Type B pancreatic cell (in vitro differentiated cells): ENCODE results near the gene CYP26C1. TPM values are rescaled to one million over a fixed set of nuclear protein-coding genes. Genes with fewer than 3 reads are reported as not detected.

Source experiments
- DNase-seq: peaks from one replicate; pipeline ENCODE4 v3.0.0; 2021; ENCODE audit warnings: mixed read lengths; ENCODE audit not compliant: unreplicated experiment; ENCODE audit errors: extremely low spot score
- H3K27ac Mint-ChIP-seq: 2 replicates; pipeline ENCODE4 v1.8.0; 2021; ENCODE audit warnings: mild to moderate bottlenecking, mixed read lengths
- H3K27me3 Mint-ChIP-seq: 2 replicates; pipeline ENCODE4 v1.8.0; 2021; ENCODE audit warnings: mixed read lengths
- H3K36me3 Mint-ChIP-seq: 2 replicates; pipeline ENCODE4 v1.8.0; 2021; ENCODE audit warnings: mixed read lengths
- H3K4me1 Mint-ChIP-seq: one replicate; pipeline ENCODE4 v1.8.0; 2021; ENCODE audit warnings: mixed read lengths; ENCODE audit not compliant: unreplicated experiment
- H3K4me3 Mint-ChIP-seq: 2 replicates; pipeline ENCODE4 v1.8.0; 2021; ENCODE audit warnings: mild to moderate bottlenecking, mixed read lengths
- H3K9me3 Mint-ChIP-seq: 2 replicates; pipeline ENCODE4 v1.8.0; 2021; ENCODE audit warnings: mixed read lengths
- total RNA-seq: library from RNA; stranded (reverse); gene quantifications from 2 replicates; pipeline ENCODE4 v1.2.1, GENCODE V29; 2021; ENCODE audit warnings: low replicate concordance
- TF ChIP-seq, protein P1 (sequence below): fragments of 200-600 bp; sonication (generic); conservative IDR thresholded peaks from 2 replicates; pipeline ENCODE4 v1.5.0; 2021; ENCODE audit warnings: antibody characterized with exemption, mild to moderate bottlenecking

Gene CYP26C1
- total RNA-seq, 1 donor from 2014 or later: not detected

DNA sequence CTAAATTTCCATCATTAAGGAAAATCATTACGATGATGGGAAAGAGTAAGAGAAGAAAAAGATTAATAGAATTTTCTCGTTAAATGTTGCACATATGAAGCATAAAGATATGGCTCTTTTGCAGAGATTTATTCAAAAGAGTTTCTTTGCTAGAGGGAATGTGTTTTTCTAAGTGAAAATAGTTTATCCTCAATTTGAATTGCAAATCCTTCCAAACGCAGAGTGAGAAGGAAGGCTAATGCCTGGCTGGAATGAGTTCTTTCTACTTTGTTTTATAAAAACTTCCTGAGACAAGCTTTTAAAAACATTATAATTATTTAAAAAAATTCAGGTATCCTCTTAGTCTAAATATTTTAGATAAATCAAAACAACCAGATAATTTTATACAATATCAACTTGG, 27.2 kb downstream of the CYP26C1 start:
- no peaks in the 10 kb centered on the region for H3K9me3 Mint-ChIP-seq
- H3K27ac Mint-ChIP-seq: no peak overlapping the region
- no peaks in the 10 kb centered on the region for H3K4me1 Mint-ChIP-seq
- TF ChIP-seq, protein P1, sequence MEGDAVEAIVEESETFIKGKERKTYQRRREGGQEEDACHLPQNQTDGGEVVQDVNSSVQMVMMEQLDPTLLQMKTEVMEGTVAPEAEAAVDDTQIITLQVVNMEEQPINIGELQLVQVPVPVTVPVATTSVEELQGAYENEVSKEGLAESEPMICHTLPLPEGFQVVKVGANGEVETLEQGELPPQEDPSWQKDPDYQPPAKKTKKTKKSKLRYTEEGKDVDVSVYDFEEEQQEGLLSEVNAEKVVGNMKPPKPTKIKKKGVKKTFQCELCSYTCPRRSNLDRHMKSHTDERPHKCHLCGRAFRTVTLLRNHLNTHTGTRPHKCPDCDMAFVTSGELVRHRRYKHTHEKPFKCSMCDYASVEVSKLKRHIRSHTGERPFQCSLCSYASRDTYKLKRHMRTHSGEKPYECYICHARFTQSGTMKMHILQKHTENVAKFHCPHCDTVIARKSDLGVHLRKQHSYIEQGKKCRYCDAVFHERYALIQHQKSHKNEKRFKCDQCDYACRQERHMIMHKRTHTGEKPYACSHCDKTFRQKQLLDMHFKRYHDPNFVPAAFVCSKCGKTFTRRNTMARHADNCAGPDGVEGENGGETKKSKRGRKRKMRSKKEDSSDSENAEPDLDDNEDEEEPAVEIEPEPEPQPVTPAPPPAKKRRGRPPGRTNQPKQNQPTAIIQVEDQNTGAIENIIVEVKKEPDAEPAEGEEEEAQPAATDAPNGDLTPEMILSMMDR: no peak
- H3K36me3 Mint-ChIP-seq: no peaks in the 10 kb centered on the region
- H3K27me3 Mint-ChIP-seq: peaks cover 32% of the 10 kb centered on the region
- no peak for DNase-seq
- no peak overlapping the region for H3K4me3 Mint-ChIP-seq

DNA sequence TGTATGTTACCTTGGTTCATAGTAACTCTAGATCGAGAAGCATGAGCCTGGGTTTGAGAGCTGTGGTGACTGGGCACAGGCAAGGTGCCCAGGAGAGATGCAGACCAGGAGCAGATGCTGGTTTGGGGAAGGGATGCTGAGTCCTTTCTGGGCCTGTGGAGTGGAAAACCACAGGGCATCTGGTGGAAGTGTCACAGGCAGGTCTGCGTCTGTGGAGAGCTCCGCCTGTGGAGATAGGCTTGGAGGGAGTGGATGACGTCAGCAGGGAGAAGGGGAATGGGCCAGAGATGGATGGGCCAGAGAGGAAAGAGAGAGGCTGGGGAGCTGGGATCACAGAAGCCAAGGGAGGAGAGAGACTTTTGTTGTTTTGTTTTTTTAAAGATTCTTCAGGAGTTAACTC, 27.9 kb downstream of the CYP26C1 start:
- TF ChIP-seq, protein P1: no peak
- peak; percentile 25 for DNase-seq
- H3K27ac Mint-ChIP-seq: no peak overlapping the region
- H3K36me3 Mint-ChIP-seq: no peaks in the 10 kb centered on the region
- H3K4me1 Mint-ChIP-seq: no peaks in the 10 kb centered on the region
- H3K27me3 Mint-ChIP-seq: peaks cover 26% of the 10 kb centered on the region
- H3K4me3 Mint-ChIP-seq: no peak overlapping the region
- H3K9me3 Mint-ChIP-seq: no peaks in the 10 kb centered on the region

DNA sequence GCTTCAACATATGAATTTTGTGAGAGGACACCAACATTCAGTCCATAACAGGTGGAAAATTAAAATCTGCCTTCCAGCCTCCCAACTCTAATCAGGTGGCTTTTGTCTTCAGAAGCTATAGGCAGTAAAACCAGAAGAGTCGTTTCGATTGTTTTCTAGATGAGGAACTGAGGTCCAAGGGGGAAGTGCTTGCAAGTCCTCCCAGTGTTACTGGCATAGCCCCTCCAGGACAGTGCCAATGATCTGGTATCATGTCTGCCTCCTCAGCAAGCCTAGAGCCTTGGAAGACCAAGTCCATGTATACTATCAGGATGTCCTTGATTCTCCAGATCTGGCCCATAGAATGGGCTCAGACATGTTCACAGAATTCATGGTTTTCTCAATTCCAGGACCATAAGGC, 30.0 kb downstream of the CYP26C1 start:
- DNase-seq: no peak
- Mint-ChIP-seq H3K4me1 (no peaks in the 10 kb centered on the region), H3K27me3 (peaks cover 27% of the 10 kb centered on the region), H3K4me3 (no peak overlapping the region), H3K9me3 (no peaks in the 10 kb centered on the region), H3K27ac (no peak overlapping the region), H3K36me3 (no peaks in the 10 kb centered on the region)
- TF ChIP-seq, protein P1: no peak

DNA sequence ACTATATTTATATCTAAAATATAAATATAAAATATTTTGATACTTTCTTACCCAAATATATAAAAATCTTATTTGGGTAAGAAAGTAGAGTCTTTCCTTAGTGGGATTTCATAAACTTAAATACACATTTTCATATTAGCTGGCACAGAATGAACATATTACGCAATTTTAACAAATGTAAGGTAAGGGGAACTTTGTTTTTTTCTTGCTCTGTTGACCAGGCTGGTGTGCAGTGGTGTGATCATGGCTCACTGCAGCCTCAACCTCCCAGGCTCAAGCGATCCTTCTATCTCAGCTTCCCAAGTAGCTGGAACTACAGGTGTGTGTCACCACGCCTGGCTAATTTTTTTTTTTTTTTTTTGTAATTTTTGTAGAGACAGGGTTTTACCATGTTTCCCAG, 31.4 kb downstream of the CYP26C1 start:
- H3K36me3 Mint-ChIP-seq: no peaks in the 10 kb centered on the region

DNA sequence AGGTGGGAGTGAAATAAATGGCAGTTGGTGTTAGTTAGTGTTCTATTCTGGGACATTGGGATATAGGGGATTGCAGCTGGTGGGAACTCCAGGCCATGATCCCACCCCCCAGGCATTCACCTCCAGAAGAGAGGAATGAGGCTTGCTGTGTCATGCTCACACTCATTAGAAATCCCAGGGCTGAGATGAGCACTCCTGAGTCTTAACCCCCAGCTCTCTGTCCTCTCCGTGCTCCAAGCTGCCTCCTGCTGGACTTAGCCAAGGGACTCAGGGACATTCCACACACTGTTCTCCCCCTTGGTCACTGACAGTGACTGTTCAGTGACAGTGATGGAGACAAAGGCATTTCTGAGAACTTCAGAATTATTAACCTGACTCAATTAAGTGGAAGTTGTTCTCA, 34.6 kb downstream of the CYP26C1 start:
- peaks cover 12% of the 10 kb centered on the region for H3K27me3 Mint-ChIP-seq
- H3K4me1 Mint-ChIP-seq: no peaks in the 10 kb centered on the region
- no peaks in the 10 kb centered on the region for H3K9me3 Mint-ChIP-seq
- H3K36me3 Mint-ChIP-seq: no peaks in the 10 kb centered on the region
- DNase-seq: no peak
- no peak overlapping the region for H3K27ac Mint-ChIP-seq
- no peak overlapping the region for H3K4me3 Mint-ChIP-seq
- TF ChIP-seq, protein P1: no peak

More for the DNA sequence above, 31.4 kb downstream of the CYP26C1 start:
- Mint-ChIP-seq H3K4me3 (no peak overlapping the region), H3K27ac (no peak overlapping the region), H3K27me3 (peaks cover 19% of the 10 kb centered on the region), H3K9me3 (no peaks in the 10 kb centered on the region), H3K4me1 (no peaks in the 10 kb centered on the region)
- TF ChIP-seq, protein P1: no peak
- DNase-seq: no peak

DNA sequence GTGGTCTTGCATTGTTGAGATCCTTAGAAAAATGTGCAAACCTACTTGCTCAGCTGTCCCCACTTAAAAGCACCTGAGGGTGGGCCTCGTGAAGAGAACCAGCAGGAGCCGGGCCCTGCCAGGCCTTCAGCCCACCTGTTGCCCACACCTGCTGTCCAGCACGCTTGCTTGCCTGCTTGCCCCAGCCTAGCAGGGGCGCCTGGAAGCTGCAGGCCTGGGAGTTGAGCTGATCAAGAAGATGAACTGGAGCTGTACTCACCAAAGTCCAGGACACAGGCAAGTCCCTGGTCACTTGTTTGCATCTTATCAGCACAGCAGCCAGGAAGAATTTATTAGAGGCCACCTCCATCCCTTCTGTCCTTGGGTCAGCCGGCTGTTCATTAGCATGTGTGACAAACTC, 36.3 kb downstream of the CYP26C1 start:
- H3K27me3 Mint-ChIP-seq: peaks cover 9% of the 10 kb centered on the region
- no peak overlapping the region for H3K27ac Mint-ChIP-seq
- H3K4me1 Mint-ChIP-seq: no peaks in the 10 kb centered on the region
- H3K9me3 Mint-ChIP-seq: no peaks in the 10 kb centered on the region
- H3K4me3 Mint-ChIP-seq: no peak overlapping the region
- no peaks in the 10 kb centered on the region for H3K36me3 Mint-ChIP-seq
- TF ChIP-seq, protein P1: no peak
- peak; percentile 42 for DNase-seq
